ENCODE measurements around the gene PSMB7.

Gene PSMB7

GRCh38 chr9:124343533-124344290 lies 71.5 kb downstream of the PSMB7 start:
- CTCF ChIA-PET = no interaction called here
- H3K36me3 ChIP-seq (ENCODE audit: control insufficient read depth in 2 of 2, insufficient read depth in 1 of 2, low read length in 2 of 2) = peaks cover 0 to 24% of the 10 kb centered on the region in 2 experiments; a peak in 1 of 3 replicates
- no peak overlapping the region for H3K27ac ChIP-seq (ENCODE audit: extremely low read depth, low read depth, low read length)
- no peaks in the 10 kb centered on the region for H3K9me3 ChIP-seq (ENCODE audit: control insufficient read depth, insufficient read depth, low read depth, low read length)
- TF ChIP-seq ZIC2 (tag by site-specific recombination; IDR thresholded peaks at IDR 0.05) = peak; percentile 54
- 0 out of 2 replicates have a peak, but pooled peaks have one; percentile 28 for TF ChIP-seq KLF1 (tag by site-specific recombination; IDR thresholded peaks at IDR 0.05)
- TF ChIP-seq ZSCAN5A (tag by site-specific recombination; IDR thresholded peaks at IDR 0.05) = no peak
- no peak overlapping the region for H3K4me3 ChIP-seq (ENCODE audit: low read depth, low read length)
- POLR2A ChIA-PET = no interaction called here
- H3K4me1 ChIP-seq (ENCODE audit: control insufficient read depth, insufficient read depth, low read length) = no peaks in the 10 kb centered on the region; the same call in 1 of the 2 replicates

- no peak overlapping the region; the same call in 1 of the 2 replicates for H3K27ac ChIP-seq (ENCODE audit: extremely low read depth, low read depth, low read length)
- peaks cover 0 to 20% of the 10 kb centered on the region in 2 experiments; a peak in 1 of 3 replicates for H3K36me3 ChIP-seq (ENCODE audit: control insufficient read depth in 2 of 2, insufficient read depth in 1 of 2, low read length in 2 of 2)
- no peaks in the 10 kb centered on the region for H3K9me3 ChIP-seq (ENCODE audit: control insufficient read depth, insufficient read depth, low read depth, low read length)
- no peak overlapping the region for H3K4me3 ChIP-seq (ENCODE audit: low read depth, low read length)
- ChIA-PET CTCF (interaction anchor here (0.9 kb wide), 2 partner anchors 9 to 27 kb away, joined by 3 read pairs; no protein-coding TSS in a partner anchor), POLR2A (no interaction called here)
- H3K4me1 ChIP-seq (ENCODE audit: control insufficient read depth, insufficient read depth, low read length) = no peaks in the 10 kb centered on the region; the same call in 1 of the 2 replicates
- TF ChIP-seq ZNF521 (tag by site-specific recombination; IDR thresholded peaks at IDR 0.05) (no peak), ZNF530 (tag by site-specific recombination; IDR thresholded peaks at IDR 0.05; ENCODE audit: low read depth) (no peak), ZNF555 (tag by site-specific recombination; conservative IDR thresholded peaks at IDR 0.05) (no peak), ZFHX2 (tag by site-specific recombination; conservative IDR thresholded peaks at IDR 0.05) (peak; percentile 49), GLIS2 (tag by site-specific recombination; IDR thresholded peaks at IDR 0.05) (peak; percentile 75), ZNF561 (tag by site-specific recombination; IDR thresholded peaks at IDR 0.05; ENCODE audit: borderline replicate concordance) (no peak), HIC1 (tag by site-specific recombination; IDR thresholded peaks at IDR 0.05) (peak; percentile 44), ZNF654 (tag by site-specific recombination; IDR thresholded peaks at IDR 0.05; ENCODE audit: low read depth) (no peak), YY2 (tag by site-specific recombination; IDR thresholded peaks at IDR 0.05) (no peak), ZNF211 (tag by site-specific recombination; IDR thresholded peaks at IDR 0.05; ENCODE audit: low read depth) (no peak), ZBTB1 (tag by site-specific recombination; IDR thresholded peaks at IDR 0.05) (no peak), HOXA7 (CRISPR knock-in tag; IDR thresholded peaks at IDR 0.05; ENCODE audit: borderline replicate concordance) (no peak), ZBTB44 (tag by site-specific recombination; IDR thresholded peaks at IDR 0.05) (no peak), ZIC2 (tag by site-specific recombination; IDR thresholded peaks at IDR 0.05) (peak; percentile 76), ZNF280D (tag by site-specific recombination; IDR thresholded peaks at IDR 0.05) (no peak), ZBTB17 (tag by site-specific recombination; IDR thresholded peaks at IDR 0.05) (no peak), IKZF3 (tag by site-specific recombination; IDR thresholded peaks at IDR 0.05) (no peak), FEZF1 (tag by site-specific recombination; IDR thresholded peaks at IDR 0.05) (no peak), ZNF624 (tag by site-specific recombination; IDR thresholded peaks at IDR 0.05) (no peak), GLI4 (tag by site-specific recombination; IDR thresholded peaks at IDR 0.05) (no peak), ZSCAN23 (tag by site-specific recombination; IDR thresholded peaks at IDR 0.05) (no peak)
Measured at GRCh38 chr9:124342776-124343485, 72.3 kb downstream of the PSMB7 start.

Data from HEK293 (cell line).